D341Med (cell line): ENCODE measurements around the gene METTL2B.

Experiments
- DNase-seq: peaks from one replicate; pipeline ENCODE4 v3.0.0; 2012; ENCODE audit warnings: low spot score

Gene METTL2B, protein sequence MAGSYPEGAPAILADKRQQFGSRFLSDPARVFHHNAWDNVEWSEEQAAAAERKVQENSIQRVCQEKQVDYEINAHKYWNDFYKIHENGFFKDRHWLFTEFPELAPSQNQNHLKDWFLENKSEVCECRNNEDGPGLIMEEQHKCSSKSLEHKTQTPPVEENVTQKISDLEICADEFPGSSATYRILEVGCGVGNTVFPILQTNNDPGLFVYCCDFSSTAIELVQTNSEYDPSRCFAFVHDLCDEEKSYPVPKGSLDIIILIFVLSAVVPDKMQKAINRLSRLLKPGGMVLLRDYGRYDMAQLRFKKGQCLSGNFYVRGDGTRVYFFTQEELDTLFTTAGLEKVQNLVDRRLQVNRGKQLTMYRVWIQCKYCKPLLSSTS

GRCh38 chr7:128476402-128477335 is at the start of gene METTL2B:
Gene METTL2B (plus strand): TSS chr7:128476748. CDS start chr7:128476766, 18 bp downstream.
- peak; percentile 85 for DNase-seq

- DNase-seq = peak; percentile 63
Observed at GRCh38 chr7:128427289-128427891, 49.2 kb upstream of the METTL2B start.

DNA sequence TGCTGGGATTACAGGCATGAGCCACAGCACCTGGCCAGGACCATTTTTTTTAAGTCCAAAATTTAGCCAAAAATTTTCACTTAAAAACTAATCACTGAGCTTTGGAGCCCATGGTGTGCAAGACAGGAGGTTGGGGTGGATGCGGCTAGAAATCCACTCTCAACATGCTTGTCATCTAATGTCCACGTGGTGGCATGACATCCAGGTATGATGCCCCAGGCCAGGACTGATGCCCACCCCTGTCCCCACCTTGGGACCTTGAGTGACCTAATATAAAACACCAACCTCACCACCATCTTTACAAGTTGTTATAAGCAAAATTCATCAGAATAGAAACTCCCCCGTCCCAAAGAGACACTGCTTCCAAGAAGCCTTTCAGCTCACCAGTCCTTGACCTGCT is 46.3 kb upstream of the METTL2B start:
- no peak for DNase-seq

DNA sequence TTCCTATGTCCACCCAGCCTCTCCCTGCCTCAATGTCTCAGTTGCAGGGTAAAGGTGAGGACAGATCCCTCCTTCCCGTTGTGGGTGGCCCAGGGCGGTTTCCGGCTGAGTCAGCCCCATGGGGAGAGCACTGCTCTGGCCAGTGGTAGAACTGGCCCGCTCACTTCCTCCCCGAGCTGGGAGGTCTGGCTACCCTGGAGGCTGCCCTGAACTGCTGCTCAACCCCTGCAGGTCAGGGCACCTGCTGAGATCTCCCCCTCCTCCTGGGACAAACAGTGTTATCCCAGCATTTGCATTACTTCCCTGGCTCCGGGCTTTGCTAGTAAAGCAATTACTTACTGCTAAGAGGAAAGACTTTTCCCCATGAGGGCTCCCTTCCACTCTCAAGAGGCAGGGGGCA is 45.3 kb upstream of the METTL2B start:
- DNase-seq = no peak

DNA sequence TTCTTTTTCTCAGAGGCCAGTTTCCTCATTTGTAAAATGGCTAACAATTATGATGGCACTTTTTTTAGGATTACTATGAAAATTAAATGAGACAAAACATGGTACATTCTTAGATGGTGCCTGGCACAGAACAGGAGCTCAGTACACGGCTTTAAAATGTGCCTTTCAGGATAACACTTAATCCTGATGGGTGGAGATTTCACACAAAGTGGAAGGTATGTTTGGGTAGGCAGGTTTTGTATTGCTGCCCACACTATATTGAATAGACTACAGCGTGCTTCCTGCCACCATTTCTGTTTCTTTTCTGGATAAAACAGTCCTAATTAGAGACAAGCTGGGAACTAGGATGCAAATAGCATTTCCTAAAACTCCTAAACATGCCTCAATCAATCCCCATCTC is 44.8 kb upstream of the METTL2B start:
- DNase-seq = no peak

DNA sequence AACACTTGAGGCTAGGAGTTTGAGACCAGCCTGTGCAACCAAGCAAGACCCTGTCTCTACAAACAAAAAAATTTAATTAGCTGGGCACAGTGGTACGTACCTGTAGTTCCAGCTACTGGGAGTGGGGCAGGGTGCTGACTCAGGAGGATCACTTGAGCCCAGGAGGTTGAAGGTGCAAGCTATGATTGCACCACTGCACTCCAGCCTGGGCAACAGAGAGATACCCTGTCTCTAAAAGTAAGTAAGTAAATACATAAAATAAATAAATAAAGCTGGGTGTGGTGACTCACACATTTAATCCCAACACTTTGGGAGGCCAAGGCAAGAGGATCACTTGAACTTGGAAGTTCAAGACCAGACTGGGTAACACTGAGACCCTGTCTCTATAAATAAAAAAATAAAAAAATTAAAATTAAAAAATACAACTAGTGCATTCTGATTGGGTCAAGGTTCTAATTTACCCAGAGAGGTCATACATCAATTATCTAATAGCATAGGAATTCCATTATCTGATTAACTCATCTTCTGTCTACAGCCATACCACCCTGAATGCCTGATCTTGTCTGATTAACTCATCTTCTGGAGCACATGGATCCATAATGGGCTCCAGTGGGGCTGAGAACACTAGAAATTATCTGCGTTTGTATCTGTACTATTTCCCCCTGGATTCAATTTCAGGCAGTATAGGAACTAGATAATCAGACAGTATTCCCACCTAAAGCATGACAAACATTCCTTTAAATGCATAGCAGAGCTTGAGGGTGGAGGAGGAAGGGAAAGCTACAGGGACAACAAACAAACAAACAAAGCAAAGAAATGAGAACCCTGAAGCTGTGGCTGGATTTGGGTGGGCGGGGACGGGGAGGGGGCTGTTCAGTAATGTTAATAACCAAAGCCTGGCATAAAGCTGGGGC is 41.9 kb upstream of the METTL2B start:
- no peak for DNase-seq

DNA sequence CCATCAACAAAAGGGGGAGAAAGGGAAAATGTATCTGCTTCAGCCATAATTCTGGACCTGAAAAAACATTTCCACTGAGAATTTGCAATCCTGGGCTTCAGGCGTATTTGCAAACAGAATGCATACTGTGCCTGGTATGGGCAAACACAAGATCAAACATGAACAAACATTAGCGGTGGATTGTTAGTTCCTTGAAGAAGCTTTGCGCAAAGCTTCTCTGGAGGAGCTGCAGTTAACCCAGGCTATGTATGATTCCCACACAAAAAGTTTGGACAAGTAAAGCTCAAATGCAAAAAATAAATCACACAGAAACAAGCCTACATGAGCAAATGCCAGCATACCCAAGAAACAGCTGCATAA is 41.2 kb upstream of the METTL2B start:
- no peak for DNase-seq

- DNase-seq = no peak
Observed at GRCh38 chr7:128437426-128438332, 38.9 kb upstream of the METTL2B start.

- DNase-seq = no peak
Observed at GRCh38 chr7:128442356-128442755, 34.2 kb upstream of the METTL2B start.

DNA sequence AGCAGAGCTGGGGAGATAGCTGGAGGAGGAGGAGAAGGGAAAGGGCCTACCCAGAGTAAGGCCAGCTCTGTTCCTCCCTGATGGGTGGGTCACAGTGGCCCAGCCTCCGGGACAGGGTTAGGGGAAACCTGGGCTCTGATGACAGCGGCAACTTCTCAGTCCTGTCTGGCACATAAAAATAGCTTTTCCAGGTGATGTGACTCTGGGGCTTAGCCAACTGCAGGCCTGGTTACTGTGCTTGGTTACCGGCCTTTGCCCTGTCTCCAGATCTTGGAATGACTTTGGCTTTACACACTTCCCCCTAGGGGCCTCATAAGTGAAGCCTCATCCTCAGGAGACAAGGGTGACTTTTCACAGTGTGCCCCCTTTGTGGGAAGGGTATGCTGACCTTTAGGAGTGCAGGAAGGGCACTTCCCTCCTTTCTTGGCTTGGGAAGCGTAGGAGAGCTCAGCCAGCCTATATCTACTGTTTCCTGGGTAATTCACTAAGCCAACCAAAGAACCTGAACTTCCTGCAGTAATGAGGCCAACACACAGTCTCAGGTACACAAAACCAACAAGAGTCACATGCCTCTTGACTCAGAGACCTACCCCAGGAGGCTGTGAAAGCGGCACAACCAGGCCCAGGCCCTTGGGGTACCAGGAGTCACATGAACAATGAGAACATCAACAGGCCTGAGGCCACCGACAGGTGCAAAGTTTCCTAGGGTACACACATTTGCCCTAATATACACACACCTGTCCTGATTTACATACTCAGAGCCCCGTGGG is 32.5 kb upstream of the METTL2B start:
- no peak for DNase-seq

- DNase-seq = no peak
Observed at GRCh38 chr7:128446306-128446705, 30.2 kb upstream of the METTL2B start.

GRCh38 chr7:128447941-128448564 is 28.5 kb upstream of the METTL2B start:
- no peak for DNase-seq

- DNase-seq = no peak
Observed at GRCh38 chr7:128448751-128449302, 27.7 kb upstream of the METTL2B start.

- no peak for DNase-seq
Observed at GRCh38 chr7:128450409-128450808, 26.1 kb upstream of the METTL2B start.

DNA sequence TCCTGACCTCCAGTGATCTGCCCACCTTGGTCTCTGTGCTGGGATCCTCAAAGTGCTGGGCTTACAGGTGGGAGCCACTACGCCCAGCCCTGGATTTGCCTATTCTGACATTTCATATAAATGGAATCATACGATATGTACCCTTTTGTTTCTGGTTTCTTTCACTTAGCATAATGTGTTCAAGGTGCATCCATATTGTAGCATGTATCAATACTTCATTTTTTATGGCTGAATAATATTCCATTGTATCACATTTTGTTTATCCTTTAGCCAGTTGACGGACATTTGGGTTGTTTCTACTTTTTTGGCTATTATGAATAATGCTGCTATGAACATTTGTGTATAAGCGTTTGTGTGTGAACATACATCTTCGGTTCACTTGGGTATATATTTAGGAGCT is 25.6 kb upstream of the METTL2B start:
- no peak for DNase-seq

DNA sequence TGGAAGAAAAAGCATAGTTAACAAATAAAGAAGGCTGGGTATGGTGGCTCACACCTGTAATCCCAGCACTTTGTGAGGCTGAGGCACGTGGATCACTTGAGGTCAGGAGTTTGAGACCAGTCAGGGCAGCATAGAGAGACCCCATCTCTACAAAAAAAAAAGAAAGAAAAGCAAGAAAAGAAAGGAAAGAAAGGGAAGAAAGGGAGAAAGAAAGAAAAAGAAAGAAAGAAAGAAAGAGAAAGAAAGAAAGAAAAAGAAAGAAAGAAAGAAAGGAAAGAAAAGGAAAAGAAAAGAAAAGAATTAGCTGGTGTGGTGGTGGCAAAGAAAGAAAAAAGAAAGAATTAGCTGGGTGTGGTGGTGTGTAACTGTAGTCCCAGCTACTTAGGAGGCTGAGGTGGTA is 24.0 kb upstream of the METTL2B start:
- DNase-seq = no peak

DNA sequence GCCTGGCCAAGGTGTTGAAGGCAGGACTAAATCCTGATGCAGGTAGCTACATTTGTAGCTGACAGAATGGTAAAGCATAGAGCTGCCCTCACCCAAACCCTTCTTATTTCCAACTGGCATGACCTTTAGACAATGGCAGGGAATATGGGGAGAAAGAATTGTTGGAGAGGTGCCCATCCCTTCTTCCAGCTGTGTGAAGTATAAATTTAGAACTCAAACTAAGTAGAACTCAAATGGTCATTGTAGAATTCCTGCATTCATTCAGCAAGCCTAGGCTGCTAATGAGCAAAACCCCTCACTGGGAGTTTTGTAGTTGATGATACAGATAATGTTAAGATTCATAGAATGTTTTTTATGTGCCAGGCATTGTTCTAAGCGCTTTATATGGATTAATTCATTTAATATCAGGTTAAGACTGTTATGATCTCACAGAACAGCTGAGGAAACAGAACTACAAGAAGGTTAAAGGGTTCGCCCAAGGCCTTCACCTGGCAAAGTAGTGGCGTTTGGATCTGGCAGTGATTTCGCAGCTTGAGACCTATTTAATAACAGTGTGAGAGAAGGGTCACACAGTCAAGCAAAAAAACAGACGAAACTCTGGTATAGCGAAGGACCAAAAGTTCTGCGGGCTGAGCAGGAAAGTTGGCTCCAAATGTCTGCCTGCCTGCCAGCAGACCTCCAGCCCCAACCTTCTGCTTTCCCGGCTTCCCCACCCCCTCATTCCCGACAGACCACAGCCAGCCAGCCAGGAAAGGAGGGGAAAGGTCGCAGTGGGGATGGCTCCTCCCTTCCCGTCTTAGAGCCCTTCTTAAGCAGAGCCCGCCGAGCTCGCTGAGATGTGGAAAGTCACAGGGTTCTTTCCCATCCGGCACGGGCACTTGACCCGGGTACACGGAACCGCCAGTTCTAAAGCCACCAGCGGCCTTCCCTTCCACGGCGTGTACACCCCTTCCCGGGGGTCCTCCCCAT is 22.4 kb upstream of the METTL2B start:
- no peak for DNase-seq
